Activated T-helper 2 cell treated with anti-CD3 and anti-CD28 coated beads, Interferon-gamma antibody, Interleukin-2, Interleukin-4, amounts not matched to agents 10 μg/mL and 5 μg/mL and 100 μg/mL, durations not matched to agents 14 hours and 24 hours and 36 hours (primary cell): ENCODE measurements around the gene LBX2. TPM values are rescaled to one million over a fixed set of nuclear protein-coding genes. Genes with fewer than 3 reads are reported as not detected.

ENCODE experiments used
- DNase-seq: peaks from one replicate; pipeline ENCODE4 v3.0.0; 2021; ENCODE audit warnings: low spot score
- H3K27ac Mint-ChIP-seq: one replicate; pipeline ENCODE4 v1.8.0; 2021; ENCODE audit warnings: mixed read lengths
- H3K27me3 Mint-ChIP-seq: one replicate; pipeline ENCODE4 v1.8.0; 2021; ENCODE audit warnings: low read depth, mixed read lengths
- H3K36me3 Mint-ChIP-seq: one replicate; pipeline ENCODE4 v1.8.0; 2021; ENCODE audit warnings: low read depth, mixed read lengths
- H3K4me1 Mint-ChIP-seq: one replicate; pipeline ENCODE4 v1.8.0; 2021; ENCODE audit warnings: low read depth, mixed read lengths
- H3K4me3 Mint-ChIP-seq: one replicate; pipeline ENCODE4 v1.8.0; 2021; ENCODE audit warnings: low read depth, mild to moderate bottlenecking, moderate library complexity, mixed read lengths
- H3K9me3 Mint-ChIP-seq: one replicate; pipeline ENCODE4 v1.8.0; 2021; ENCODE audit warnings: mixed read lengths
- intact Hi-C: fragments of 100-400 bp; cut with micrococcal nuclease; formaldehyde crosslinking; loops from one replicate; pipeline ENCODE4 v1.15.1; 2023
- total RNA-seq: library from RNA; stranded (reverse); gene quantifications from 2 replicates; pipeline ENCODE4 v1.2.3, GENCODE V29; 2022

LBX2 gene, protein sequence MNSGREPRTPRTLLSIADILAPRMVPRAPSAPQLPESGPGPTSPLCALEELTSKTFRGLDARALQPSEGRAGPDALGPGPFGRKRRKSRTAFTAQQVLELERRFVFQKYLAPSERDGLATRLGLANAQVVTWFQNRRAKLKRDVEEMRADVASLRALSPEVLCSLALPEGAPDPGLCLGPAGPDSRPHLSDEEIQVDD
- 1.6 and 2.2 TPM in 2 replicates for total RNA-seq

DNA sequence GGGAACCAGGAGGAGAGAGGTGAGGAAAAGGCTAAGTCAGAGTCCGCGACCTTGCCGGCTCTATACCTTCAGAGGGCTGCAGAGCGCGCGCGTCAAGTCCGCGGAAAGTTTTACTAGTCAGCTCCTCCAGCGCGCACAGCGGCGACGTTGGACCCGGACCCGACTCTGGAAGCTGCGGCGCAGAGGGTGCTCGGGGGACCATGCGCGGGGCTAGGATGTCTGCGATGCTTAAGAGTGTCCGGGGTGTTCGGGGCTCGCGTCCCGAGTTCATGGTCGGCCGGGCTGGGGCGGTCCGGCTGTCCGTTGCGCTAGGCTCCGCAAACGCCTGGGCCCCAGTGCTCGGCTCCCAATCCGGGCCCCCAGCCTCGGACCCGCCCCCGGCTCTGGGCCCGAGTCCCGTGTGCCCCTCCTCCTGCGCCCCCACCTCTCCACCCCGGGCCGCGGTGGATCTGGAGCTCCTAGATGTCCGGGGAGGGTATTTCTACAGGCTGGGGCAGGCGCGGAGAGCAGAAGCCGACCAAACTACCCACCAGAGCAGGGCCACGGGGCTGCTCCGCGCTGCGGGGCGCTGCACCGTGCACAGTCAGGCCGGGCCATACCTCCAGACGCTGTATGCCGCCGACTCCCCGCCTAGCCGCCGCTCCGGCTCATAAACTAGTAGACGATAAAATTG is at the start of gene LBX2:
Gene LBX2 (minus strand): TSS at position 337 of the 673 bp plus-strand sequence. CDS start 66 bp downstream, at position 271.
- no peak for DNase-seq
- peaks cover 36% of the 10 kb centered on the region for H3K4me1 Mint-ChIP-seq
- H3K9me3 Mint-ChIP-seq, result no peaks in the 10 kb centered on the region
- intact Hi-C loops, result loop anchor here (1.0 to 10.0 kb wide), 4 partner anchors 15 to 335 kb away; partner anchors contain the start of genes CCDC142, HK2, TLX2 and TTC31
- H3K27me3 Mint-ChIP-seq, result peaks cover 30% of the 10 kb centered on the region
- peak within 1 kb of the TSS; percentile 72 for H3K27ac Mint-ChIP-seq
- peak within 1 kb of the TSS; percentile 86 for H3K4me3 Mint-ChIP-seq
- peaks cover 37% of the 10 kb centered on the region for H3K36me3 Mint-ChIP-seq

DNA sequence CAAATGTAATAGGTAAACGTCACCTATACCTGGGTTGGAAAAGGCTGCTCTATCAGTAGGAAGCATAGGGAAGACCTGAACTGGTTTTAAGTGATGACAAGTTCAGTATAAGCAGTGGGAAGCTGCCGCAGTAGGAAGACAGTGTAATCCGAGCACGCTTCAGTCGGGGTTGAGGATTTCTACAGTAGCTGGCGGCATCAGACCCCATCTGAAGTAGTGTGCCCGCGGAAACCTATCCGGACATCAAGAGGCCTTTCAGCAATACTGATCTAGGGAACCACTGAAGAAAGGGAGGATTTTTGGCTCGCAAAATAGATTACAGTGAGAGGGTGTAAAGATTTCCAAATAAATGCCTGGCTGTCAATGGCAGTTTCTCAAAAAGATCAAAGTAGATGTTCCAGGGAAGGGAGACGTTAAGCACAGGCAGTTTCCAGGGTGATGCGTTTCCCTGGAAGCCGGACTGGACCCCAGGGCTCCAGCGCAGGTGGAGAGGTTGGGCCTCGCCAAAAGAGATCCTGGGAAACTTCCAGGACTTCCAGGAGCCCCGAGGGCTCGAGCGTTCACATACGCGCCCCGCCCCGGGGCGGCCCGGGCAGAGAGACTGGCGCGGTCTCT is 49.0 kb upstream of the LBX2 start:
- H3K27me3 Mint-ChIP-seq, result peaks cover 29% of the 10 kb centered on the region
- peak overlapping the region; percentile 58 for H3K27ac Mint-ChIP-seq
- DNase-seq, result no peak
- intact Hi-C loops, result loop anchor here (2.0 kb wide), 1 partner anchor 18 kb away; no protein-coding TSS in a partner anchor
- peaks cover 37% of the 10 kb centered on the region for H3K4me1 Mint-ChIP-seq
- no peaks in the 10 kb centered on the region for H3K9me3 Mint-ChIP-seq
- no peaks in the 10 kb centered on the region for H3K36me3 Mint-ChIP-seq
- H3K4me3 Mint-ChIP-seq, result peak overlapping the region; percentile 81

DNA sequence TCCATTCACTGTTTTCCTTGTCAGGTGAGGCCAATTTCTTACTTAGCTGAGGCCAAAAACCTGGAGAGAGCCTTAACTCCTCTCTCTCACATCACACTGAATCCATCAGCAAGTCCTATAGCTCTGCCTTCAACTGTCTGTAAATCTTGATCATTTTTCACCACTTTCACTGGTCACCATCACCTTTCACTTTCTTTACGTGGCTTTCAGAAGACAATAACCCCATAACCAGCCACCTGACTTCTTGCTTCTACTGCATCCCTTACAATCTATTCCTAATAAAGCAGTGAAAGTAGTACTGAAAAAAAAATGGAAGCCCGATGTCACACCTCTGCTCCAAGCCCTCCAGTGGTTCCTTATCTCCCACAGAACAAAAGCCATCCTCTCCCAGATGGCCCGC is 46.6 kb upstream of the LBX2 start:
- no peak overlapping the region for H3K4me3 Mint-ChIP-seq
- peaks cover 28% of the 10 kb centered on the region for H3K4me1 Mint-ChIP-seq
- intact Hi-C loops, result no loop called here
- no peaks in the 10 kb centered on the region for H3K9me3 Mint-ChIP-seq
- H3K27ac Mint-ChIP-seq, result no peak overlapping the region
- H3K27me3 Mint-ChIP-seq, result peaks cover 33% of the 10 kb centered on the region
- no peaks in the 10 kb centered on the region for H3K36me3 Mint-ChIP-seq
- no peak for DNase-seq

DNA sequence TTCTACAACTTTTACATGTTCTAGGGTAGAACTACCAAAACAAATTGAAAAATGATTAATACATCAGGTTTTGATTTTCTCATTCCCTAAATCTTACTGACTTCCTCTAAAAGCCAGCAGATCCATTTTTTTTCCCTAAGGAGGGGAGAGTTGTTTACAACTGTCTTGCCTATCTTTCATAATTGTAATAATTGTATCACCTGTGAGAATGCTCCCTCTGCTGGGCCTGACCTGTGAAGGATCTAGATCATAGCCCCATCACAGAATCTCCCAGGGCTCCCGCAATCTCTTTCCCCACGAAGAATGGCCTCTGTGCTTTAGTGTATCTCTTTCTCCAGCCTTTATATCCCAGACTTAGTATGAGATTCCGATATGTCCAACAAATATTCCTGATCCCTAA is 45.2 kb upstream of the LBX2 start:
- intact Hi-C loops, result no loop called here
- H3K27ac Mint-ChIP-seq, result no peak overlapping the region
- no peak for DNase-seq
- no peaks in the 10 kb centered on the region for H3K9me3 Mint-ChIP-seq
- no peak overlapping the region for H3K4me3 Mint-ChIP-seq
- H3K36me3 Mint-ChIP-seq, result no peaks in the 10 kb centered on the region
- peaks cover 33% of the 10 kb centered on the region for H3K27me3 Mint-ChIP-seq
- H3K4me1 Mint-ChIP-seq, result peaks cover 21% of the 10 kb centered on the region

DNA sequence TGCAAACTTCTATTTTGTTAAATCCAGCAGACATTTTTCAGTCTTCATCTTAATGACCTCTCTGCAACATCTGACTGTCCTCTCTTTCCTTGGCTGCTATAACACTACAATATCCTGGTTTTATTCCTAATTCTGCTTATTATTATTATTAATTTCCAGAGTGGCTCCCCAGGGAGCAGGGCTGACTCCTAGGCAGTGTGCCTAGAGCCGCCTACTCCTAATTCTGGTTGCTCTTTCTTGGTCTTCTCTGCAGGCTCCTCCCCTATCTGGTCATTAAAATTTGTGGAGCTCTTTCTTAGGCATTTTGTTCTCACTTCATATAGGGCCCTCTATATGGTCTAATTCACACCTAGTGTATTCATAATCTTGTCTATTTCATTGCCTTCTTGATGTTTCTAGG is 43.6 kb upstream of the LBX2 start:
- no peak overlapping the region for H3K27ac Mint-ChIP-seq
- H3K4me1 Mint-ChIP-seq, result peaks cover 18% of the 10 kb centered on the region
- H3K9me3 Mint-ChIP-seq, result no peaks in the 10 kb centered on the region
- no peak for DNase-seq
- intact Hi-C loops, result no loop called here
- H3K27me3 Mint-ChIP-seq, result peaks cover 30% of the 10 kb centered on the region
- H3K4me3 Mint-ChIP-seq, result no peak overlapping the region
- no peaks in the 10 kb centered on the region for H3K36me3 Mint-ChIP-seq

DNA sequence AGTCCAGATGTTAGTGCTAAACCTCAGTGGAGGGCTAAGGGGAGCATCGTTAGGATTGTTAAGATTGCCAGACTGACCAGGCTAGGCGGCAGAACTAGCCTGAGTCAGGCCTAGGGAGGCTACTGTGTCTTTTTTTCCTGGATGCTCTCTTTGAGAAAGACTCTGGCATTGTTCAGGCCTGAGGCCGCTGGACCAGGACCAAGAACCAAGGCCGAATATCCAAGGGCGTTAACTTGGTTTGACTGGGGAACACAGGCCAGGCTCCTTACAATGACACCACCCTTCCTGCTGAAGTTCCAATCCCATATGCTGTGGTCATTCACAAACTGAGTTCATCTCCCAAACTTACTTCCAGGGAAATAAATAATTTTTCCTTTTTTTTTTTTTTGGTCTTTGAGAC is 40.9 kb upstream of the LBX2 start:
- Mint-ChIP-seq H3K9me3 (no peaks in the 10 kb centered on the region), H3K36me3 (no peaks in the 10 kb centered on the region), H3K4me1 (peaks cover 8% of the 10 kb centered on the region), H3K27me3 (peaks cover 19% of the 10 kb centered on the region), H3K27ac (no peak overlapping the region), H3K4me3 (no peak overlapping the region)
- no peak for DNase-seq
- intact Hi-C loops, result no loop called here

DNA sequence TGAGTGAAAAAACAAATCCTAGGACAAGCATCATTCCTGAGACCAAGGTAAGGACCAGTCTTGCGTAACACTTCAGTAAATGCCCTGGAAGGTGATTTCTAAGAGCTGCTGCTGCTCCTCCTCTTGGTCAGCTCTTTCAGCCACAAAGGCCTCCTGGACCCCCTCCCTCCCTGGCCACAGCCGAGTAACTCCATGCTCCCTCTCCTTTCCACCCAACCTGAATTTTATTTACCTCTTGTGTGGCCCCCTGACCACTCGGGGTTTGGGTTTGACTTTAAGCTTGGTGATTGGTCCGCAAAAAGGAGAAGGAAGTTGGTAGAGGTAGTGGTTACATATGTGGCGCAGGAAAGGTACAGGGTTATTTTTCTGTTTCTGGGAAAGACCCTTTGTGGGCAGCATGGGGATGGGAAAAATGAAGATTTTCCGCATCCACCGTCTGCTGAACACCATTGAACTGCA is 39.5 kb upstream of the LBX2 start:
- intact Hi-C loops, result no loop called here
- H3K36me3 Mint-ChIP-seq, result no peaks in the 10 kb centered on the region
- no peak overlapping the region for H3K27ac Mint-ChIP-seq

DNA sequence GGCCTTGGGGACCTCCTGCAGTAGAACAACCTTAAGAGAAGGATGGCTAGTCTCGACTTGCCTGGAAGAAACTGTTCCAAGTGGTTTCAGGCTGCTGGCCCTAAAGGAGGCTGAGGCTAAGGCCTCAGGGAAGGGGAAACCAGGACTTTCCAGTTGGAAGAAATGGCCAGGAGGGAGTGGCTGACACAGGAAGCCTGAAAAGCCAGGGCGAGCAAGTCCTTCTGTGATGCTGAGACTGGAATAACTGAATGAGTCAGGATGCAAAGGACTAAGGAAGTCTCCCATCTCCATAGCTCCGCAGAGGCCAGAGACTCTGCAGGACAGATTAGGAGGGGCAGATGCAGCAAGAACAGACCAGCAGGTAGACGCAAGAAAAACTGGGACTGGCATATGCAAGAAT is 37.7 kb upstream of the LBX2 start:
- peaks cover 9% of the 10 kb centered on the region for H3K27me3 Mint-ChIP-seq
- intact Hi-C loops, result no loop called here

More for the DNA sequence above, 39.5 kb upstream of the LBX2 start:
- no peak for DNase-seq
- Mint-ChIP-seq H3K4me3 (no peak overlapping the region), H3K27me3 (peaks cover 13% of the 10 kb centered on the region), H3K4me1 (peaks cover 8% of the 10 kb centered on the region), H3K9me3 (no peaks in the 10 kb centered on the region)

DNA sequence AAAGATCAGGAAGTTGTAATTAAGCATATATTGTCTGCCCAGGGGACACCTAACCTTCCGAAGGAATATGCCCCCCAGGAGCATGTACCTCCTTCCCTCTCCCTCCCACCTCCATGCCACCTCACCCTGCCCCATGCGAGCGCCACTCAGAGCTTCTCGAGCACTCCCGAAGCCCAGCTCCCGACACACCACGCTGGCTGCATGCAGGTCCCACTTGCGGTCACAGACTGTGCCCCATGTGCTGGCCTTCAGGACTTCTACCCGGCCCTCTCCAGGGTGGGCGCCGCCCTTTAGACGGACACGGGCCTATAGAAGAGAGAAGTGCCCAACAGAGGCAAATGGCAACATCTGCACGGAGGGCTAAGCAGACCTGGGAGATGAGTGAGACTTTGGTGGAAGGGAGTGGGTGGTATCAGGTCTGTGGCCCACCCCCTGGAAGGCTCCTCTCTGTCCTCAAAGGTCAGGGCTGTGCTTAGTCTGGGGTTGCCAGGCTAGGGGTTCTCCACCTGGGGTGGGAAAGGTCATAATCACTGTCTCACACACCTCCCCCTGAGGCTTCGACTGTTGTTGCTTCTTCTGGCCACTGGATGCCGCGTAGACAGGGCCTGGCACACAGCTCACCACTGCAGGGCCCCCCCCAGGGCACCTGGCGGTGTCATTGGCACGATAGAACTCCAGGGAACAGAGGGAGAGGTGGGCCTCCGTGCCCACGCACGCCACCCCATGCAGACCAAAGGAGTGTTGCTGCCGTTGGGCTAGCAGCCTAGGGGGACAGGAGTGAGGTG is 37.0 kb upstream of the LBX2 start:
- Mint-ChIP-seq H3K27ac (no peak overlapping the region), H3K9me3 (no peaks in the 10 kb centered on the region), H3K4me1 (peaks cover 17% of the 10 kb centered on the region), H3K27me3 (peaks cover 9% of the 10 kb centered on the region), H3K4me3 (no peak overlapping the region), H3K36me3 (peaks cover 13% of the 10 kb centered on the region)
- no peak for DNase-seq
- intact Hi-C loops, result no loop called here

More for the DNA sequence above, 37.7 kb upstream of the LBX2 start:
- H3K9me3 Mint-ChIP-seq, result no peaks in the 10 kb centered on the region
- H3K4me1 Mint-ChIP-seq, result peaks cover 10% of the 10 kb centered on the region
- no peak for DNase-seq
- no peak overlapping the region for H3K4me3 Mint-ChIP-seq
- H3K27ac Mint-ChIP-seq, result no peak overlapping the region
- peaks cover 7% of the 10 kb centered on the region for H3K36me3 Mint-ChIP-seq

DNA sequence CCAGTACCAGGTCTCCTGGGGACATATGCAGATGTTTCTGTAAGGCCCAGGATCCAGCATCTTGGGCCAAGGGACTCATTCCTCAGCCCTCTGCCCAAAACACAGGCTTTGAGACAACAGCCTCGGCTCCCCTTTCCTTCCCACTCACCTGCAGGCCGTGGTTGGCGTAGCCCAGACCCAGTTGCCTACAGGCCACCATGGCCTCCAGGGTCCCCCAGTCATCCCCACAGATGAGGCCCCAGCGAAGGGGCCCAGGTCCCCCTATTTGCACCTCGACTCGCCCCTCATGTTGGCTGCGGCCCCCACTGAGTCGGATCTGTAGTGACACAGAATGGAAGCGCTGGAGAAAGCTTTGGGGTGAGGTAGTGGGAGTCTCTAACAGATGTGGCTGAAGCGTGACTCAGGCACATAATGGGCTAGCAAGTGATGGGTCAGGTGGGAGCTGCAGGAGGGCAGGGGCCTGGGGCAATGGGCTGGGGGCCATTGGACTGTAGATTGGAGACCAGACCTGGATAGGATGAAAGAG is 36.1 kb upstream of the LBX2 start:
- intact Hi-C loops, result no loop called here
- peaks cover 20% of the 10 kb centered on the region for H3K36me3 Mint-ChIP-seq
- no peak overlapping the region for H3K4me3 Mint-ChIP-seq
- H3K4me1 Mint-ChIP-seq, result peaks cover 25% of the 10 kb centered on the region
- no peaks in the 10 kb centered on the region for H3K9me3 Mint-ChIP-seq
- H3K27me3 Mint-ChIP-seq, result peaks cover 9% of the 10 kb centered on the region
- no peak for DNase-seq
- no peak overlapping the region for H3K27ac Mint-ChIP-seq

DNA sequence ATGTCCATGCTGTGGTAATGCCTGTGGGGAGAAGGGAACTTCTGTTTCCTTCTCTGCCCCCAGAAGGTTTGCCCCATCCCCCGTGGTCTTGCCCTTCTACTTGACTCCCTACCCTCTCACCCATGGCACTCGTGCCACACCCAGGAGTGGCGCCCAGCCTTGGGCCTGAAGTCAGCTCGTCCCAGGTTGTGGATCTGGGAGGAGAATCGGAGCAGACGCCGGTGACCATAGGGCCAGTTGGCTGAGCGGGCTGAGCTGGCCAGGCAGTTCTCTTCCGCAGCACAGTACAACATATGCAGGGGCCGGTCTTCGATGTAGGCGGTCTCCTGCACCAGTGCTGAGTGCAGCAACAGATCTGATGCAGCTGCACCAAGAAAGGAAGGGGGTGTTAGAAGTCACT is 35.0 kb upstream of the LBX2 start:
- intact Hi-C loops, result loop anchor here (5.0 kb wide), 1 partner anchor 37 kb away; the partner anchor contains the start of gene LBX2
- no peak for DNase-seq
- Mint-ChIP-seq H3K4me3 (no peak overlapping the region), H3K9me3 (no peaks in the 10 kb centered on the region), H3K4me1 (peaks cover 26% of the 10 kb centered on the region), H3K27ac (no peak overlapping the region), H3K36me3 (peaks cover 20% of the 10 kb centered on the region), H3K27me3 (peaks cover 9% of the 10 kb centered on the region)

DNA sequence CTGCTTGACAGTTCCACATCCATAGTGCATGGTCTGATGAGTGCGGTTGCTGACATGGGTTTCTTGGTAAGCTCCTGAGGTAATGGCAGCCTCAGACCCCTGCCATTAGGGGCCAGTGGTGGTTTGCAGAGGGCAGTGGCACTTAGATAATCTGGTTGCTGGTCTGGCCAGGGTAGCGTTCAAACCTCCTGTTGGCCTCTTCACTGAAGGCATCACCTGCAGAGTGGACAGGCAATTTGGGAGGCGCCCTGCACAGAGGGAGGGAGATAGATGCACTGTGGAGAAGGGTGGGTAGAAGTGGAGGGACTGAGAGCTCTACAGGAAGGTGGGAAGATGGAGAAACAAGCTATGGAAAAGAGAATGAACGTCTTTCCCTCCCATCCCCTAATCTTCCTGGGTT is 34.1 kb upstream of the LBX2 start:
- Mint-ChIP-seq H3K9me3 (no peaks in the 10 kb centered on the region), H3K36me3 (peaks cover 28% of the 10 kb centered on the region), H3K4me1 (peaks cover 21% of the 10 kb centered on the region), H3K27me3 (peaks cover 9% of the 10 kb centered on the region), H3K4me3 (no peak overlapping the region), H3K27ac (no peak overlapping the region)
- intact Hi-C loops, result loop anchor here (5.0 kb wide), 1 partner anchor 36 kb away; the partner anchor contains the start of gene LBX2
- no peak for DNase-seq
